Keratinocyte (primary cell): Measurements from ENCODE around the gene BBS7. TPM values are rescaled to one million over a fixed set of nuclear protein-coding genes. Genes with fewer than 3 reads are reported as not detected.
A peak's percentile ranks its signal among the peaks of the same experiment; 100 is the strongest.

Source experiments
- DNase-seq: peaks from one replicate; pipeline ENCODE4 v3.0.0-alpha.2; 2011; ENCODE audit warnings: low read depth, missing footprints, low spot score
- FAIRE-seq: peaks from 2 replicates; lab custom pipeline; 2011; peaks lifted over from hg19 to GRCh38; lab: Jason Lieb, UNC
- H2AFZ ChIP-seq: 2 replicates; pipeline ENCODE4 v1.6.0; 2012; ENCODE audit warnings: low read length, control low read depth, inconsistent platforms; ENCODE audit not compliant: control insufficient read depth
- H3K27ac ChIP-seq: 2 replicates; pipeline ENCODE4 v1.5.1; 2011; ENCODE audit warnings: low read length; ENCODE audit not compliant: control insufficient read depth, insufficient read depth
- H3K27me3 ChIP-seq: 3 replicates; pipeline ENCODE4 v1.6.0; 2011; ENCODE audit warnings: low read length; ENCODE audit not compliant: control insufficient read depth, insufficient read depth; ENCODE audit errors: extremely low read depth
- H3K36me3 ChIP-seq, 2 experiments: 2 replicates in 1 of 2; 3 replicates in 1 of 2; pipeline ENCODE4 v1.5.1; 2011; ENCODE audit warnings: low read length in 2 of 2, mild to moderate bottlenecking in 1 of 2; ENCODE audit not compliant: control insufficient read depth in 2 of 2, insufficient read depth in 2 of 2; ENCODE audit errors: extremely low read depth in 1 of 2
- H3K4me1 ChIP-seq: 3 replicates; pipeline ENCODE4 v1.5.1; 2011; ENCODE audit warnings: low read length; ENCODE audit not compliant: control insufficient read depth, insufficient read depth; ENCODE audit errors: extremely low read depth
- H3K4me2 ChIP-seq: 3 replicates; pipeline ENCODE4 v1.6.0; 2011; ENCODE audit warnings: low read depth, low read length; ENCODE audit not compliant: control insufficient read depth, insufficient read depth; ENCODE audit errors: extremely low read depth
- H3K4me3 ChIP-seq, 3 experiments: fragments of 200-600 bp in 1 of 3; sonication (generic) in 1 of 3; 2 replicates in 2 of 3; 3 replicates in 1 of 3; pipeline ENCODE4 v1.5.1; 2011 to 2016; ENCODE audit warnings: low read length in 3 of 3, mild to moderate bottlenecking in 3 of 3, control low read depth in 2 of 3, inconsistent platforms in 1 of 3, low read depth in 1 of 3, mixed read lengths in 1 of 3, mixed run types in 1 of 3, moderate library complexity in 1 of 3; ENCODE audit not compliant: control insufficient read depth in 2 of 3, insufficient read depth in 2 of 3; ENCODE audit errors: extremely low read depth in 1 of 3
- H3K79me2 ChIP-seq: 2 replicates; pipeline ENCODE4 v1.6.0; 2012; ENCODE audit warnings: low read length; ENCODE audit not compliant: control insufficient read depth, insufficient read depth
- H3K9ac ChIP-seq: 3 replicates; pipeline ENCODE4 v1.6.0; 2011; ENCODE audit warnings: low read length; ENCODE audit not compliant: control insufficient read depth, insufficient read depth; ENCODE audit errors: extremely low read depth
- H3K9me1 ChIP-seq: 3 replicates; pipeline ENCODE4 v1.6.0; 2011; ENCODE audit warnings: low read length; ENCODE audit not compliant: control insufficient read depth, insufficient read depth; ENCODE audit errors: extremely low read depth
- H3K9me3 ChIP-seq: 2 replicates; pipeline ENCODE4 v1.5.1; 2012; ENCODE audit warnings: low read depth, low read length; ENCODE audit not compliant: control insufficient read depth
- H4K20me1 ChIP-seq: 3 replicates; pipeline ENCODE4 v1.6.0; 2011; ENCODE audit warnings: low read length; ENCODE audit not compliant: control insufficient read depth, insufficient read depth; ENCODE audit errors: extremely low read depth
- CTCF ChIP-seq, 3 experiments: IDR thresholded peaks in 1 of 3; conservative IDR thresholded peaks in 1 of 3; optimal IDR thresholded peaks in 1 of 3; 2 replicates in 2 of 3; 3 replicates in 1 of 3; pipeline versions ENCODE3 to v1.5.1; 2011; ENCODE audit warnings: low read length in 3 of 3, mild to moderate bottlenecking in 3 of 3, moderate library complexity in 2 of 3, control low read depth in 1 of 3, inconsistent platforms in 1 of 3; ENCODE audit not compliant: insufficient read depth in 2 of 3; ENCODE audit errors: extremely low read depth in 1 of 3
- EZH2 ChIP-seq: IDR thresholded peaks from one replicate; pipeline ENCODE4 v1.6.1; 2012; ENCODE audit warnings: inconsistent platforms, mild to moderate bottlenecking, low read length, moderate library complexity
- dilution Hi-C: fragments of 300-500 bp; cut with MboI; formaldehyde crosslinking; loops from one replicate; pipeline ENCODE4 v1.7.0; 2020; ENCODE audit warnings: low sequenced_read_pairs; ENCODE audit not compliant: extremely low pct_ligation_motif_present
- polyA plus RNA-seq, 5 experiments: library from polyadenylated mRNA; depleted of rRNA in 3 of 5; stranded (reverse) in 3 of 5; stranded (forward) in 1 of 5; unstranded in 1 of 5; fragments of >200 nt; gene quantifications; 1 replicate in 1 of 5; 2 replicates in 3 of 5; 3 replicates in 1 of 5; pipeline versions ENCODE4 v1.2.1 to v1.2.3, GENCODE V29; 2011 to 2012; ENCODE audit warnings: missing spikeins in 2 of 5, low read depth in 1 of 5, low replicate concordance in 1 of 5

Gene BBS7
- polyA plus RNA-seq, 1 donor (not counting 4 experiments of a cell fraction or from before 2014, with no cell fraction given): 34.8 TPM

- peak overlapping the region; percentile 90 for H3K27ac ChIP-seq
- TF ChIP-seq EZH2 (no peak), CTCF (optimal IDR thresholded peaks at IDR 0.05 in 1 of 3, IDR thresholded peaks at IDR 0.05 in 1 of 3, conservative IDR thresholded peaks at IDR 0.05 in 1 of 3; ENCODE audit: extremely low read depth in 1 of 3, insufficient read depth in 2 of 3, low read length in 3 of 3) (no peak)
These were observed 68.6 kb downstream of the BBS7 start for GRCh38 chr4:121801715-121802075.

GRCh38 chr4:121800961-121801714, 69.1 kb downstream of the BBS7 start, which contains the start of gene EXOSC9:
Gene EXOSC9, plus strand, starts transcription at chr4:121801323. Its CDS starts 102 bp downstream, at chr4:121801425.
- dilution Hi-C loops: no loop called here
- DNase-seq (peak; percentile 36), FAIRE-seq (peak; percentile 90)
- no peaks in the 10 kb centered on the region for H3K9me3 ChIP-seq
- H3K9ac ChIP-seq: peak within 1 kb of the TSS; percentile 98
- peaks cover 8% of the 10 kb centered on the region for H3K4me1 ChIP-seq
- peak within 1 kb of the TSS; percentile 62 to 98 (median 89) for H3K4me3 ChIP-seq
- H2AFZ ChIP-seq: peak within 1 kb of the TSS; percentile 100
- no peaks in the 10 kb centered on the region for H3K27me3 ChIP-seq
- H3K36me3 ChIP-seq: peaks cover 0 to 5% of the 10 kb centered on the region in 2 experiments
- peak within 1 kb of the TSS; percentile 98 for H3K4me2 ChIP-seq
- TF ChIP-seq EZH2: no peak
- TF ChIP-seq CTCF (optimal IDR thresholded peaks at IDR 0.05 in 1 of 3, IDR thresholded peaks at IDR 0.05 in 1 of 3, conservative IDR thresholded peaks at IDR 0.05 in 1 of 3; ENCODE audit: extremely low read depth in 1 of 3, insufficient read depth in 2 of 3, low read length in 3 of 3): no peak
- no peaks in the 10 kb centered on the region for H4K20me1 ChIP-seq
- peak within 1 kb of the TSS; percentile 90 for H3K27ac ChIP-seq
- no peaks in the 10 kb centered on the region for H3K9me1 ChIP-seq
- peaks cover 12% of the 10 kb centered on the region for H3K79me2 ChIP-seq

More at GRCh38 chr4:121801715-121802075, 68.6 kb downstream of the BBS7 start:
- peak overlapping the region; percentile 100 for H2AFZ ChIP-seq
- DNase-seq (no peak), FAIRE-seq (no peak)
- no peaks in the 10 kb centered on the region for H4K20me1 ChIP-seq
- H3K36me3 ChIP-seq: peaks cover 0 to 5% of the 10 kb centered on the region in 2 experiments
- H3K9me3 ChIP-seq: no peaks in the 10 kb centered on the region
- no peaks in the 10 kb centered on the region for H3K27me3 ChIP-seq
- no peaks in the 10 kb centered on the region for H3K9me1 ChIP-seq
- H3K9ac ChIP-seq: peak overlapping the region; percentile 98
- H3K79me2 ChIP-seq: peaks cover 12% of the 10 kb centered on the region
- H3K4me1 ChIP-seq: peaks cover 8% of the 10 kb centered on the region
- dilution Hi-C loops: no loop called here
- H3K4me2 ChIP-seq: peak overlapping the region; percentile 98
- peak overlapping the region; percentile 62 to 98 (median 89) for H3K4me3 ChIP-seq
